Panc1 (cell line): ENCODE data around the gene FAAP24.
"Not testable (repeated sequence)": the region's sequence is repeated elsewhere in the genome, so short reads cannot be mapped to it uniquely, and the experiment has no call there.

Source experiments
- CTCF ChIP-seq: fragments of 450-650 bp; IDR thresholded peaks from 2 replicates; pipeline ENCODE4 v1.5.1; 2017; ENCODE audit warnings: mild to moderate bottlenecking
- SIN3A ChIP-seq: IDR thresholded peaks from 2 replicates; pipeline ENCODE4 v1.6.1; 2012; ENCODE audit warnings: low read depth, mild to moderate bottlenecking, low read length, moderate library complexity, borderline replicate concordance; ENCODE audit not compliant: insufficient read depth

DNA sequence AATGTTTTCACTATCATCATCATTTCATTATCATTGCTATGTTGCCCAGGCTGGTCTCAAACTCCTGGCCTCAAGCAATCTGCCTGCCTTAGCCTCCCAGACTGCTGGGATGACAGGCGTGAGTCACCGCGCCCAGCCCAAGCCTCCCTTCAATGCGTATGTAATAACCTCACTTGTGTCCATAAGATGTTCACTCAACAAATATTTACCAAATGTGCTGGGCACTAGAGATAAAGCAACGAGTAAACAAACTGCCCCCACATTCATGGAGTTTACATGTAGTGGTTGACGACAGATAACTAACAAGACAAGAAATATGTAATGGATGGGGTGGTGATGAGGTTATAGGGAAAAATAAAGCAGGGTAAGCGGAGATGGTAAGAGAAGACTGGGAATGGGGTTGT, 25.0 kb downstream of the FAAP24 start:
- TF ChIP-seq CTCF, SIN3A: not testable (repeated sequence)
